ENCODE data around the gene LCA5.
A peak's percentile ranks its signal among the peaks of the same experiment; 100 is the strongest.
"Not testable (repeated sequence)": the region's sequence is repeated elsewhere in the genome, so short reads cannot be mapped to it uniquely, and the experiment has no call there.

The LCA5 gene

DNA sequence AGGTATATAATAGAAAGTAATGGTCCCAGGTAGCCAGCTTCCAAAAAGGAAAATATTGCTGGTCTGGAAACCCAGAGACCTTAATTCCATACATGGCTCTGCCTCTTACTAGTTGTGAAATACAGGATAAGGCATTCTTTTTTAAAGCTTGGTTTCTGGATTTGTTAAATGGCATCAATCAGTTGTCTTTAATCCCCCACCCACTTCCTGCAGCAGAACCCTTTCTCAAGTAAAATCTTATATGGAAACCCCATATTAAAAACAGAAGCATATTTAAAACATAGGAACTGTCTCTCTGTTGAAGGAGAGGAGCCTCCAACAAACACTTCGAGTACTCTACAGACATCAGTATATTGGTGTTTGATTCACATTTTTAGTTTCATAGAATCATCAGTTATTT lies 6.2 kb upstream of the LCA5 start:
- no peak for DNase-seq (ENCODE audit: low read depth, low spot score)
- in situ Hi-C loops (cut with HindIII; ENCODE audit: low sequenced_read_pairs): no loop called here
- TF ChIP-seq CTCF (IDR thresholded peaks at IDR 0.05; ENCODE audit: low read depth, low read length): no peak
- H3K4me3 ChIP-seq (ENCODE audit: low read depth, low read length): no peak overlapping the region

GRCh38 chr6:79538106-79538971 lies 1.1 kb upstream of the LCA5 start:
- in situ Hi-C loops (cut with HindIII; ENCODE audit: low sequenced_read_pairs): no loop called here
- no peak for TF ChIP-seq CTCF (IDR thresholded peaks at IDR 0.05; ENCODE audit: low read depth, low read length)
- peak overlapping the region; percentile 86 for H3K4me3 ChIP-seq (ENCODE audit: low read depth, low read length)
- peak; percentile 54 for DNase-seq (ENCODE audit: low read depth, low spot score)

GRCh38 chr6:79536585-79536953 lies 661 bp downstream of the LCA5 start:
- peak overlapping the region; percentile 86 for H3K4me3 ChIP-seq (ENCODE audit: low read depth, low read length)
- TF ChIP-seq CTCF (IDR thresholded peaks at IDR 0.05; ENCODE audit: low read depth, low read length): no peak
- peak; percentile 63 for DNase-seq (ENCODE audit: low read depth, low spot score)
- in situ Hi-C loops (cut with HindIII; ENCODE audit: low sequenced_read_pairs): no loop called here

DNA sequence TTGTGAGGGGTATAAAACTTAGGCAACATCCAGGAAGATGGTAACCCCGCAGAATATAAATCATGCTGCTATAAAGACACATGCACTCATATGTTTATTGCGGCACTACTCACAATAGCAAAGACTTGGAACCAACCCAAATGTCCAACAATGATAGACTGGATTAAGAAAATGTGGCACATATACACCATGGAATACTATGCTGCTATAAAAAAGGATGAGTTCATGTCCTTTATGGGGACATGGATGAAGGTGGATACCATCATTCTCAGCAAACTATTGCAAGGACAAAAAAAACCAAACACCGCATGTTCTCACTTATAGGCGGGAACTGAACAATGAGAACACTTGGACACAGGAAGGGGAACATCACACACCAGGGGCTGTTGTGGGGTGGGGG lies 7.7 kb downstream of the LCA5 start:
- H3K4me3 ChIP-seq (ENCODE audit: low read depth, low read length); DNase-seq (ENCODE audit: low read depth, low spot score); in situ Hi-C loops (cut with HindIII; ENCODE audit: low sequenced_read_pairs): not testable (repeated sequence)

- TF ChIP-seq CTCF (IDR thresholded peaks at IDR 0.05; ENCODE audit: low read depth, low read length): no peak
- in situ Hi-C loops (cut with HindIII; ENCODE audit: low sequenced_read_pairs): no loop called here
- no peak for DNase-seq (ENCODE audit: low read depth, low spot score)
- H3K4me3 ChIP-seq (ENCODE audit: low read depth, low read length): no peak overlapping the region
Observed at GRCh38 chr6:79526897-79527296, 10.3 kb downstream of the LCA5 start.

DNA sequence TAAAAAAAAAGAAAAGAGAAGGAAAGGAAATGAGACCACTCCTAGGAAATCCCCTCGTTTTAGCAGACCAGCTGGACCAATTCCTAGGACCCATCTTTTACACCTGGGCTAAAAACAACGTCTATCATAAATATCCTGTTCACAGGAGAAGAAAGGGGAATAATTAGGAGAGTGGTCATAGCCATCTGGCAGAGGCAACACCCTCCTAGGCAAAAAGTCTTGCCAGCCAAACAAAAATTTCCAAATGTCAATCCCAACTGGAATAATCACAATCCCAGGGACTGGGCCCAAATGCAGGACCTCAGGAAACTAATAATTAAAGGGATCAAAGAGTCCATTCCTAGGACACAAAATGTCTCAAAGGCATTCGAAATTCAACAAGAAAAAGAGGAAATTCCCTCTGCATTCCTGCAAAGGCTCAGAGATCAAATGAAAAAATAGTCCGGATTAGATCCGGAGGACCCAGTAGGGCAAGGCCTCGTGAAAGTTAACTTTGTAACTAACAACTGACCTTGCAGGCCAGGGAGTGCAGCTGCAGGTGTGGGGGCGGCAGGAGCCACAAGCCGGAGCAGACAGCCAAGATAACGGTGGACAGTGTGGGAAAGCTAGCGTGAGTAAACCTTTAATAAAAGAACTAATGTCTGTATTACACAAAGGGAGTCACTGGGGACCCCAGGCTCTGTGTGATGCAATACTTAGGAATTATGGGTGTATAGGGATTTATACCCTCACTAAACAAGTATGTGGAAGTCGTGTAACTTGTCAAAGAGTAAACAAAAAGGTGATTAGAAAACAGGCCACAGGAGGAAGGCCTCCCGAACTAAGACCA lies 11.7 kb downstream of the LCA5 start:
- TF ChIP-seq CTCF (IDR thresholded peaks at IDR 0.05; ENCODE audit: low read depth, low read length): no peak
- no peak overlapping the region for H3K4me3 ChIP-seq (ENCODE audit: low read depth, low read length)
- in situ Hi-C loops (cut with HindIII; ENCODE audit: low sequenced_read_pairs): no loop called here
- DNase-seq (ENCODE audit: low read depth, low spot score): peak; percentile 46

GRCh38 chr6:79524065-79524464 lies 13.2 kb downstream of the LCA5 start:
- in situ Hi-C loops (cut with HindIII; ENCODE audit: low sequenced_read_pairs): no loop called here
- H3K4me3 ChIP-seq (ENCODE audit: low read depth, low read length): no peak overlapping the region
- no peak for TF ChIP-seq CTCF (IDR thresholded peaks at IDR 0.05; ENCODE audit: low read depth, low read length)
- DNase-seq (ENCODE audit: low read depth, low spot score): no peak

Data from astrocyte of the spinal cord (primary cell).